BJ (cell line): ENCODE data around the gene CCDC68. TPM values are rescaled to one million over a fixed set of nuclear protein-coding genes. Genes with fewer than 3 reads are reported as not detected.

Experiments used
- CTCF ChIA-PET: fragments of 350-600 bp; formaldehyde crosslinking; extraction: SDS; loops from one replicate; lab custom pipeline; 2021; ENCODE audit warnings: antibody characterized with exemption, inconsistent platforms; lab: Yijun Ruan, JAX
- POLR2A ChIA-PET: fragments of 300-600 bp; sonication (Branson Sonifier 250); formaldehyde crosslinking; extraction: SDS; loops from one replicate; lab custom pipeline; 2021; ENCODE audit warnings: antibody characterized with exemption; lab: Charles Lee
- DNase-seq: peaks from one replicate; pipeline ENCODE4 v3.0.0-alpha.2; 2011; ENCODE audit warnings: low read depth
- H3K27me3 ChIP-seq: 2 replicates; pipeline ENCODE4 v1.6.0; 2011; ENCODE audit warnings: low read length; ENCODE audit not compliant: control insufficient read depth, insufficient read depth
- H3K36me3 ChIP-seq: 2 replicates; pipeline ENCODE4 v1.5.1; 2011; ENCODE audit warnings: low read length; ENCODE audit not compliant: control insufficient read depth, insufficient read depth
- H3K4me3 ChIP-seq: 2 replicates; pipeline ENCODE4 v1.5.1; 2011; ENCODE audit warnings: low read depth, mild to moderate bottlenecking, control low read depth, low read length
- polyA plus RNA-seq: library from polyadenylated mRNA; depleted of rRNA; stranded (reverse); fragments of >200 nt; gene quantifications from 2 replicates; pipeline ENCODE4 v1.2.3, GENCODE V29; 2011
- TF ChIP-seq, protein P1 (sequence below): IDR thresholded peaks from 2 replicates; pipeline ENCODE4 v1.5.1; 2011; ENCODE audit warnings: low read depth, mild to moderate bottlenecking, control low read depth, inconsistent platforms, low read length, moderate library complexity; ENCODE audit not compliant: insufficient read depth

CCDC68 gene
- polyA plus RNA-seq, 1 experiment, result 0.34 TPM

DNA sequence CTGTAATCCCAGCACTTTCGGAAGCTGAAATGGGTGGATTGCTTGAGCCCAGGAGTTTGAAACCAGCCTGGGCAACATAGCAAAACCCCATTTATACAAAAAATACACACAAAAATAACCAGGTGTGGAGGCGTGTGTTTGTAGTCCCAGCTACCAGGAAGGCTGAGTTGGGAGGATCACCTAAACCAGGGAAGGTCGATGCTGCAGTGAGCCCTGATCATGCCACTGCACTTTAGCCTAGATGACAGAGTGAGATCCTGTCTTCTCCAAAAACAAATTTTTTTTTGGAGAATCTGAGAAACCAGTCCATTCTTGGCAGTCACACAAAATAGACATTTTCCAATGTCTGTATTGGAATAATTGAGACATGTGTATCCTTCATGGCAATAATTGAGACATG, 84.2 kb downstream of the CCDC68 start:
- ChIA-PET CTCF (no interaction called here), POLR2A (no interaction called here)
- H3K36me3 ChIP-seq, result no peaks in the 10 kb centered on the region
- no peak for DNase-seq
- no peaks in the 10 kb centered on the region for H3K27me3 ChIP-seq
- H3K4me3 ChIP-seq, result no peak overlapping the region
- TF ChIP-seq, protein P1, sequence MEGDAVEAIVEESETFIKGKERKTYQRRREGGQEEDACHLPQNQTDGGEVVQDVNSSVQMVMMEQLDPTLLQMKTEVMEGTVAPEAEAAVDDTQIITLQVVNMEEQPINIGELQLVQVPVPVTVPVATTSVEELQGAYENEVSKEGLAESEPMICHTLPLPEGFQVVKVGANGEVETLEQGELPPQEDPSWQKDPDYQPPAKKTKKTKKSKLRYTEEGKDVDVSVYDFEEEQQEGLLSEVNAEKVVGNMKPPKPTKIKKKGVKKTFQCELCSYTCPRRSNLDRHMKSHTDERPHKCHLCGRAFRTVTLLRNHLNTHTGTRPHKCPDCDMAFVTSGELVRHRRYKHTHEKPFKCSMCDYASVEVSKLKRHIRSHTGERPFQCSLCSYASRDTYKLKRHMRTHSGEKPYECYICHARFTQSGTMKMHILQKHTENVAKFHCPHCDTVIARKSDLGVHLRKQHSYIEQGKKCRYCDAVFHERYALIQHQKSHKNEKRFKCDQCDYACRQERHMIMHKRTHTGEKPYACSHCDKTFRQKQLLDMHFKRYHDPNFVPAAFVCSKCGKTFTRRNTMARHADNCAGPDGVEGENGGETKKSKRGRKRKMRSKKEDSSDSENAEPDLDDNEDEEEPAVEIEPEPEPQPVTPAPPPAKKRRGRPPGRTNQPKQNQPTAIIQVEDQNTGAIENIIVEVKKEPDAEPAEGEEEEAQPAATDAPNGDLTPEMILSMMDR, result no peak

DNA sequence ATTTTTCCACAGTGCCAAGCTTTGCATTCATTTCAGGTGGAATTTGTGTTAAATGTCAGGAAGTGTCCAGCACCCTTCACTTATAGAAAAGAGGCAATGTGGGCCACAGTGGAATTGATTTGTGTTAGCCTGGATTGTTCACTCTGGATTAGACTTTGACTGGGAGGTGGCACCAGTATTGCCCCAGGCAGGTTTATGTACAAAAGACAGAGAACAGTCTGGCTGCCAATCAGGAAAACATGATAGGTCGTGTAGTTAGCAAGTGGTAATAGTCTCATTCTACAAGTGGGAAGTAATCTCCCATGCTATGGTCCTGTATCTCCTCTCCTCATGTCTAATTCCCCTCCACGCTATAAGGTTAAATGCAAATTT, 85.4 kb downstream of the CCDC68 start:
- no peaks in the 10 kb centered on the region for H3K27me3 ChIP-seq
- CTCF ChIA-PET, result no interaction called here
- no peaks in the 10 kb centered on the region for H3K36me3 ChIP-seq
- no peak overlapping the region for H3K4me3 ChIP-seq
- TF ChIP-seq, protein P1, result no peak
- POLR2A ChIA-PET, result no interaction called here
- DNase-seq, result no peak

DNA sequence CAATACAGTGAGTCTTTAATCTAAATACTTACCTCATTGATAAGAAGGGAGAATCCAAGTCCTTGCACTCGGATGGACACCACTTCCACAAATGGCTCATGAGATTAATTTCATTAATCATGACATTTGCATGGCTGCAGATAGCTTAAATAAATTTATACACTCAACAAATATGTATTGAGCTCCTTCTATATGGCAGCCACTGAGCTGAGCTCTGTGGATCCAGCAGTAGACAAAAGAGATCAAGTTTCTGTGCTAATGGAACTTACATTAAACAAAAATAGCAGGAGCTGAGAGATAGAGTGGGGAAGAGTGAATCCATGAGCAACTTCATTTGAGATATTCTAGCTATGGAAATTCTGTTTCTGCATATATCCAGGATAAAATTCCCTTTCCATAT, 86.6 kb downstream of the CCDC68 start:
- DNase-seq, result no peak
- CTCF ChIA-PET, result interaction anchor here (0.7 to 1.8 kb wide), 2 partner anchors 15 to 137 kb away, joined by 3 to 5 read pairs; no protein-coding TSS in a partner anchor
- H3K36me3 ChIP-seq, result no peaks in the 10 kb centered on the region
- POLR2A ChIA-PET, result no interaction called here
- H3K27me3 ChIP-seq, result no peaks in the 10 kb centered on the region
- TF ChIP-seq, protein P1, result no peak
- no peak overlapping the region for H3K4me3 ChIP-seq

DNA sequence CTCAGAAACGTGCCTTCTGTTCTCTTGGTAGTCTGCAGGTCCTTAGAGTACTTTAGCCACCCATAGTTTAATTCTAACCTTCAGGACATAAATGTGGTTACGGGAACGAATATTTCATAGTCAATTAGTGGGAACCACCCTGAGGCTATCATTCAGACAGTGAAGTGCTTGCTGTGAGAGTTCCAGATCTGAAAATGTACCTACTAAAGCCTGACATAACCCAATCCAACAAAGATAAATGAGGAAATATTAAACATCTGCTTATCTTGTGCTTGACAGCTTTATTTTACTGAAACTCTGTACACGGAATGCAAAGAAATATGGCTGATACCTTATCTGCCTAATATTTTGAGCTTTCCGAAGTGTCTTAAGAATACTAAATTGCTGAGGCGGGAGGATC, 88.0 kb downstream of the CCDC68 start:
- no peak overlapping the region for H3K4me3 ChIP-seq
- TF ChIP-seq, protein P1, result no peak
- no peaks in the 10 kb centered on the region for H3K36me3 ChIP-seq
- no peaks in the 10 kb centered on the region for H3K27me3 ChIP-seq
- ChIA-PET POLR2A (no interaction called here), CTCF (interaction anchor here (1.8 kb wide), 1 partner anchor 13 kb away, joined by 5 read pairs; no protein-coding TSS in a partner anchor)
- no peak for DNase-seq

DNA sequence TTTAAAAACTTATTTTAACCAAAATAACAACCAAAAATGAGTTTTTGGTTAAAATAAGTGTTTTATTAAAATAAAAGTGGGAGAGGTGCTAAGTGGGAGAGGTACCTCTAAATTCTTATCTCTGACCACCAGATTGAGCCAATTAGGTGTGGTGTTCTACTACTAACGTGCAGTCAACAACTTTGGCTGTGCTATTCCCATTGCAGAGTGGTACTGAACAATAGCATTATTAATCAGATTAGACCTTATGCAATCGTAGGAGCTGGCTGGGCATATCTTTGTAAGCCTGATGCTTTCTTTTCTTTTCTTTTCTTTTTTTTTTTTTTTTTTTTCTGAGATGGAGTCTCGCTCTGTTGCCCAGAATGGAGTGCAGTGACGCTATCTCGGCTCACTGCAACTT, 92.1 kb downstream of the CCDC68 start:
- DNase-seq, result no peak
- no peaks in the 10 kb centered on the region for H3K27me3 ChIP-seq
- POLR2A ChIA-PET, result no interaction called here
- TF ChIP-seq, protein P1, result no peak
- CTCF ChIA-PET, result interaction anchor here (1.0 kb wide), 1 partner anchor 13 kb away, joined by 3 read pairs; no protein-coding TSS in a partner anchor
- H3K4me3 ChIP-seq, result no peak overlapping the region
- H3K36me3 ChIP-seq, result no peaks in the 10 kb centered on the region
